ENCODE results near the gene GMCL2. TPM values are rescaled to one million over a fixed set of nuclear protein-coding genes. Genes with fewer than 3 reads are reported as not detected.

Gene GMCL2
- total RNA-seq, 2 donors from 2014 or later = not detected

- Histone ChIP-seq H3K27ac (no peak overlapping the region), H3K9me3 (no peaks in the 10 kb centered on the region), H3K4me1 (ENCODE audit: control insufficient read depth in 1 of 2, low read depth in 2 of 2) (peaks cover 10 to 25% of the 10 kb centered on the region in 2 donors), H3K27me3 (replicated peaks; ENCODE audit: insufficient read depth) (no peaks in the 10 kb centered on the region), H3K4me3 (no peak overlapping the region), H3K36me3 (peaks cover 57% of the 10 kb centered on the region)
- TF ChIP-seq CTCF (IDR thresholded peaks at IDR 0.05) = no peak
- DNase-seq (ENCODE audit: low spot score) = no peak
- ATAC-seq (ENCODE audit: insufficient number of reproducible peaks, low FRiP score, low read depth) = no peak
These were observed 22.3 kb upstream of the GMCL2 start for GRCh38 chr5:178209334-178210072.

- Histone ChIP-seq H3K4me3 (no peak overlapping the region), H3K27me3 (replicated peaks; ENCODE audit: insufficient read depth) (no peaks in the 10 kb centered on the region), H3K27ac (no peak overlapping the region), H3K4me1 (ENCODE audit: control insufficient read depth in 1 of 2, low read depth in 2 of 2) (peaks cover 10 to 29% of the 10 kb centered on the region in 2 donors), H3K36me3 (peaks cover 51% of the 10 kb centered on the region), H3K9me3 (no peaks in the 10 kb centered on the region)
- ATAC-seq (ENCODE audit: insufficient number of reproducible peaks, low FRiP score, low read depth) (no peak), DNase-seq (ENCODE audit: low spot score) (no peak)
- TF ChIP-seq CTCF (IDR thresholded peaks at IDR 0.05) = no peak
These were observed 21.5 kb upstream of the GMCL2 start for GRCh38 chr5:178208540-178209227.

GRCh38 chr5:178207917-178208280 is 20.7 kb upstream of the GMCL2 start:
- no peaks in the 10 kb centered on the region for H3K9me3 ChIP-seq
- no peak overlapping the region for H3K4me3 ChIP-seq
- H3K4me1 ChIP-seq (ENCODE audit: control insufficient read depth in 1 of 2, low read depth in 2 of 2) = peaks cover 10 to 31% of the 10 kb centered on the region in 2 donors
- no peak for TF ChIP-seq CTCF (IDR thresholded peaks at IDR 0.05)
- no peak overlapping the region for H3K27ac ChIP-seq
- H3K36me3 ChIP-seq = peaks cover 43% of the 10 kb centered on the region
- ATAC-seq (ENCODE audit: insufficient number of reproducible peaks, low FRiP score, low read depth) (no peak), DNase-seq (ENCODE audit: low spot score) (no peak)
- H3K27me3 ChIP-seq (replicated peaks; ENCODE audit: insufficient read depth) = no peaks in the 10 kb centered on the region

- no peak overlapping the region for H3K4me3 ChIP-seq
- no peak for DNase-seq (ENCODE audit: low spot score)
- no peak for ATAC-seq (ENCODE audit: insufficient number of reproducible peaks, low FRiP score, low read depth)
- no peak overlapping the region for H3K27ac ChIP-seq
- TF ChIP-seq CTCF (IDR thresholded peaks at IDR 0.05) = no peak
- peaks cover 10 to 31% of the 10 kb centered on the region in 2 donors for H3K4me1 ChIP-seq (ENCODE audit: control insufficient read depth in 1 of 2, low read depth in 2 of 2)
- peaks cover 37% of the 10 kb centered on the region for H3K36me3 ChIP-seq
- H3K27me3 ChIP-seq (replicated peaks; ENCODE audit: insufficient read depth) = no peaks in the 10 kb centered on the region
- H3K9me3 ChIP-seq = no peaks in the 10 kb centered on the region
These were observed 20.2 kb upstream of the GMCL2 start for GRCh38 chr5:178207183-178207916.
